ENCODE data around the gene TMED1. TPM values are rescaled to one million over a fixed set of nuclear protein-coding genes. Genes with fewer than 3 reads are reported as not detected.
A peak's percentile ranks its signal among the peaks of the same experiment; 100 is the strongest.

The TMED1 gene
- total and polyA plus RNA-seq, 9 donors: 33.8 to 48.8 (median 42.2) TPM

- H3K4me3 ChIP-seq (ENCODE audit: low read length): no peak overlapping the region
- no peak for DNase-seq
- H3K36me3 ChIP-seq (ENCODE audit: control insufficient read depth, insufficient read depth, low read length): peaks cover 82% of the 10 kb centered on the region
- 73% methylated on average over 13 of the region's 19 CpGs for WGBS (ENCODE audit: insufficient coverage)
- H3K4me1 ChIP-seq (ENCODE audit: control insufficient read depth, insufficient read depth, low read length): no peaks in the 10 kb centered on the region
- no peaks in the 10 kb centered on the region for H3K9me3 ChIP-seq (replicated peaks; ENCODE audit: control insufficient read depth, low read depth, low read length)
- no peak overlapping the region for H3K27ac ChIP-seq (ENCODE audit: low read length)
- no peaks in the 10 kb centered on the region for H3K27me3 ChIP-seq (ENCODE audit: control insufficient read depth, insufficient read depth, low read length)
These were observed 38.3 kb downstream of the TMED1 start for GRCh38 chr19:10797541-10798256.

GRCh38 chr19:10797078-10797477, 38.9 kb downstream of the TMED1 start:
- WGBS (ENCODE audit: insufficient coverage): 72% methylated on average over 10 of the region's 14 CpGs
- Histone ChIP-seq H3K4me1 (ENCODE audit: control insufficient read depth, insufficient read depth, low read length) (no peaks in the 10 kb centered on the region), H3K27me3 (ENCODE audit: control insufficient read depth, insufficient read depth, low read length) (no peaks in the 10 kb centered on the region), H3K36me3 (ENCODE audit: control insufficient read depth, insufficient read depth, low read length) (peaks cover 82% of the 10 kb centered on the region), H3K9me3 (replicated peaks; ENCODE audit: control insufficient read depth, low read depth, low read length) (no peaks in the 10 kb centered on the region), H3K27ac (ENCODE audit: low read length) (no peak overlapping the region), H3K4me3 (ENCODE audit: low read length) (no peak overlapping the region)
- DNase-seq: no peak

GRCh38 chr19:10796653-10797052, 39.4 kb downstream of the TMED1 start:
- WGBS (ENCODE audit: insufficient coverage): 81% methylated on average over 19 of the region's 19 CpGs
- Histone ChIP-seq H3K27ac (ENCODE audit: low read length) (no peak overlapping the region), H3K27me3 (ENCODE audit: control insufficient read depth, insufficient read depth, low read length) (no peaks in the 10 kb centered on the region), H3K4me3 (ENCODE audit: low read length) (no peak overlapping the region), H3K9me3 (replicated peaks; ENCODE audit: control insufficient read depth, low read depth, low read length) (no peaks in the 10 kb centered on the region), H3K4me1 (ENCODE audit: control insufficient read depth, insufficient read depth, low read length) (no peaks in the 10 kb centered on the region), H3K36me3 (ENCODE audit: control insufficient read depth, insufficient read depth, low read length) (peaks cover 82% of the 10 kb centered on the region)
- no peak for DNase-seq

GRCh38 chr19:10789866-10790265, 46.1 kb downstream of the TMED1 start:
- H3K4me3 ChIP-seq (ENCODE audit: low read length): no peak overlapping the region
- no peaks in the 10 kb centered on the region for H3K9me3 ChIP-seq (replicated peaks; ENCODE audit: control insufficient read depth, low read depth, low read length)
- H3K36me3 ChIP-seq (ENCODE audit: control insufficient read depth, insufficient read depth, low read length): peaks cover 87% of the 10 kb centered on the region
- 94% methylated on average over 9 of the region's 10 CpGs for WGBS (ENCODE audit: insufficient coverage)
- H3K4me1 ChIP-seq (ENCODE audit: control insufficient read depth, insufficient read depth, low read length): no peaks in the 10 kb centered on the region
- no peak overlapping the region for H3K27ac ChIP-seq (ENCODE audit: low read length)
- no peaks in the 10 kb centered on the region for H3K27me3 ChIP-seq (ENCODE audit: control insufficient read depth, insufficient read depth, low read length)
- no peak for DNase-seq

- no peaks in the 10 kb centered on the region for H3K9me3 ChIP-seq (replicated peaks; ENCODE audit: control insufficient read depth, low read depth, low read length)
- H3K27me3 ChIP-seq (ENCODE audit: control insufficient read depth, insufficient read depth, low read length): no peaks in the 10 kb centered on the region
- H3K4me3 ChIP-seq (ENCODE audit: low read length): no peak overlapping the region
- WGBS (ENCODE audit: insufficient coverage): 93% methylated on average over 7 of the region's 8 CpGs
- H3K27ac ChIP-seq (ENCODE audit: low read length): no peak overlapping the region
- no peak for DNase-seq
- H3K36me3 ChIP-seq (ENCODE audit: control insufficient read depth, insufficient read depth, low read length): peaks cover 86% of the 10 kb centered on the region
- no peaks in the 10 kb centered on the region for H3K4me1 ChIP-seq (ENCODE audit: control insufficient read depth, insufficient read depth, low read length)
These were observed 47.9 kb downstream of the TMED1 start for GRCh38 chr19:10788146-10788545.

- H3K27me3 ChIP-seq (ENCODE audit: control insufficient read depth, insufficient read depth, low read length): no peaks in the 10 kb centered on the region
- DNase-seq: peak; percentile 70
- no peaks in the 10 kb centered on the region for H3K9me3 ChIP-seq (replicated peaks; ENCODE audit: control insufficient read depth, low read depth, low read length)
- peak overlapping the region; percentile 5 for H3K27ac ChIP-seq (ENCODE audit: low read length)
- no peak overlapping the region for H3K4me3 ChIP-seq (ENCODE audit: low read length)
- WGBS (ENCODE audit: insufficient coverage): 70% methylated on average over 8 of the region's 10 CpGs
- H3K36me3 ChIP-seq (ENCODE audit: control insufficient read depth, insufficient read depth, low read length): peaks cover 88% of the 10 kb centered on the region
- H3K4me1 ChIP-seq (ENCODE audit: control insufficient read depth, insufficient read depth, low read length): peaks cover 6% of the 10 kb centered on the region
These were observed 51.8 kb downstream of the TMED1 start for GRCh38 chr19:10784257-10784656.

- no peaks in the 10 kb centered on the region for H3K27me3 ChIP-seq (ENCODE audit: control insufficient read depth, insufficient read depth, low read length)
- H3K9me3 ChIP-seq (replicated peaks; ENCODE audit: control insufficient read depth, low read depth, low read length): no peaks in the 10 kb centered on the region
- H3K36me3 ChIP-seq (ENCODE audit: control insufficient read depth, insufficient read depth, low read length): peaks cover 87% of the 10 kb centered on the region
- H3K27ac ChIP-seq (ENCODE audit: low read length): no peak overlapping the region
- no peak for DNase-seq
- no peak overlapping the region for H3K4me3 ChIP-seq (ENCODE audit: low read length)
- H3K4me1 ChIP-seq (ENCODE audit: control insufficient read depth, insufficient read depth, low read length): peaks cover 6% of the 10 kb centered on the region
- 96% methylated on average over 12 of the region's 13 CpGs for WGBS (ENCODE audit: insufficient coverage)
These were observed 53.2 kb downstream of the TMED1 start for GRCh38 chr19:10782795-10783194.

Other genes with a start within 250 kb of the TMED1 start
- gene AP1M2, start 248.9 kb downstream of the TMED1 start, total RNA-seq: 0.27 TPM
- 1 to 10 TPM in 2 of 8 donors, under 1 TPM in 4, not detected in 2; 0.20 to 4.0 (median 0.60) TPM for gene AP1M2, start 248.9 kb downstream of the TMED1 start, polyA plus RNA-seq (ENCODE audit: insufficient read depth in 1 of 8, insufficient read length in 8 of 8, low replicate concordance in 1 of 8)
- gene SLC44A2, start 210.7 kb downstream of the TMED1 start, total RNA-seq: 64.6 TPM
- gene SLC44A2, start 210.7 kb downstream of the TMED1 start, polyA plus RNA-seq (ENCODE audit: insufficient read depth in 1 of 8, insufficient read length in 8 of 8, low replicate concordance in 1 of 8): 100 to 1,000 TPM; 114 to 153 (median 142) TPM
- 72.9 TPM for gene ILF3, start 181.9 kb downstream of the TMED1 start, total RNA-seq
- 100 to 1,000 TPM; 147 to 210 (median 180) TPM for gene ILF3, start 181.9 kb downstream of the TMED1 start, polyA plus RNA-seq (ENCODE audit: insufficient read depth in 1 of 8, insufficient read length in 8 of 8, low replicate concordance in 1 of 8)
- gene QTRT1, start 134.8 kb downstream of the TMED1 start, total RNA-seq: 25.1 TPM
- gene QTRT1, start 134.8 kb downstream of the TMED1 start, polyA plus RNA-seq (ENCODE audit: insufficient read depth in 1 of 8, insufficient read length in 8 of 8, low replicate concordance in 1 of 8): 10 to 100 TPM; 27.2 to 44.5 (median 35.1) TPM
- gene DNM2, start 118.1 kb downstream of the TMED1 start, total RNA-seq: 49.9 TPM
- 10 to 100 TPM; 56.9 to 81.7 (median 71.0) TPM for gene DNM2, start 118.1 kb downstream of the TMED1 start, polyA plus RNA-seq (ENCODE audit: insufficient read depth in 1 of 8, insufficient read length in 8 of 8, low replicate concordance in 1 of 8)
- 5.6 TPM for gene C19orf38, start 12.2 kb upstream of the TMED1 start, total RNA-seq
- gene C19orf38, start 12.2 kb upstream of the TMED1 start, polyA plus RNA-seq (ENCODE audit: insufficient read depth in 1 of 8, insufficient read length in 8 of 8, low replicate concordance in 1 of 8): 1 to 10 TPM; 2.3 to 4.6 (median 4.1) TPM
- 21.4 TPM for gene CARM1, start 35.3 kb upstream of the TMED1 start, total RNA-seq
- 10 to 100 TPM; 51.3 to 72.1 (median 65.0) TPM for gene CARM1, start 35.3 kb upstream of the TMED1 start, polyA plus RNA-seq (ENCODE audit: insufficient read depth in 1 of 8, insufficient read length in 8 of 8, low replicate concordance in 1 of 8)
- 37.4 TPM for gene YIPF2, start 92.4 kb upstream of the TMED1 start, total RNA-seq
- 10 to 100 TPM; 23.2 to 36.9 (median 31.1) TPM for gene YIPF2, start 92.4 kb upstream of the TMED1 start, polyA plus RNA-seq (ENCODE audit: insufficient read depth in 1 of 8, insufficient read length in 8 of 8, low replicate concordance in 1 of 8)
- gene TIMM29, start 92.6 kb upstream of the TMED1 start, total RNA-seq: 19.5 TPM
- gene TIMM29, start 92.6 kb upstream of the TMED1 start, polyA plus RNA-seq (ENCODE audit: insufficient read depth in 1 of 8, insufficient read length in 8 of 8, low replicate concordance in 1 of 8): 10 to 100 TPM; 16.9 to 20.3 (median 18.9) TPM
- 60.2 TPM for gene SMARCA4, start 124.8 kb upstream of the TMED1 start, total RNA-seq
- 100 to 1,000 TPM in 6 of 8 donors, 10 to 100 TPM in 2; 91.3 to 121 (median 104) TPM for gene SMARCA4, start 124.8 kb upstream of the TMED1 start, polyA plus RNA-seq (ENCODE audit: insufficient read depth in 1 of 8, insufficient read length in 8 of 8, low replicate concordance in 1 of 8)

Data from muscle of leg (tissue), 11 donors.